ENCODE data around the gene NELL2. TPM values are rescaled to one million over a fixed set of nuclear protein-coding genes. Genes with fewer than 3 reads are reported as not detected.

The NELL2 gene
- total RNA-seq, 4 donors from 2014 or later = 0.51 to 4.2 (median 1.8) TPM

DNA sequence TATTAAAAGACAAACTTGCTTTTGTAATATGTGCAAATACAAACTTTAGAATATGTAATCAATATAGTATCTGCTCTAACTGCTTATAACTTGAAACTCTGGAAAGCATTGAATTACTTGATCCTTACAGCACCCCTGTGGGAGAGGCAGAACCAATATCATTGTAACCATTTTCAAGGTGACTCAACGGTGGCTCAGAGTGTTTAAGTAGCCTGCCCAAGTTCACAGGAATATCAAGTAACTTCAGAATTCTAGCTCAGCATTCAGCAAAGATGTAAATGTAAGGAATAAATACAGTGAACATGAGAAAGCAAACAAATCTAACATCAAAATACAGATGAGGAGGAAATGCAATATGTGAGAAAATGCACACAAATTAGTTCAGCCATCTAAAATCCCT lies 264.6 kb downstream of the NELL2 start:
- TF ChIP-seq CTCF (IDR thresholded peaks at IDR 0.05; ENCODE audit: low read depth) = no peak

- no peak for TF ChIP-seq CTCF (IDR thresholded peaks at IDR 0.05; ENCODE audit: low read depth)
These were observed 272.4 kb downstream of the NELL2 start for GRCh38 chr12:44603701-44604100.

GRCh38 chr12:44592626-44593025 lies 283.5 kb downstream of the NELL2 start:
- TF ChIP-seq CTCF (IDR thresholded peaks at IDR 0.05; ENCODE audit: low read depth) = no peak

- no peak for TF ChIP-seq CTCF (IDR thresholded peaks at IDR 0.05; ENCODE audit: low read depth)
These were observed 286.4 kb downstream of the NELL2 start for GRCh38 chr12:44589697-44590096.

- no peak for TF ChIP-seq CTCF (IDR thresholded peaks at IDR 0.05; ENCODE audit: low read depth)
These were observed 287.5 kb downstream of the NELL2 start for GRCh38 chr12:44588651-44589050.

DNA sequence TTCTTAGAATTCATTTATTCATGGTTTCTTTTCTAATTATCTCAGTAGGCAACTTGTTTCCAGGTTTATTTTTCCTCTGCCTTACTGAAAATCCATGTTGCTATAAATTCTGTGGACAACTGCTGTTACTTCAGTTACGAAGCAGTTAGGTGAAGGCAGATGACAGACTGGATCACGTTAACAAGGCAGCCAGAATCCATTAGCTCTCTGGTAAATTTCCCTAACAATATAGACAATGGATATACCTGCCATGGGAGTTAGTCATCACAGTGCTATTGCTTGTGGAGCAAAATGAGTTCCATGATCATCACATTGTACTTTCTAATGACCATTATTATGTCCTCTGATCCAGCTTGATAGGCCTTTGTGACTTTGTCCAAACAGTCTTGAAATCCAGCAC lies 291.5 kb downstream of the NELL2 start:
- no peak for TF ChIP-seq CTCF (IDR thresholded peaks at IDR 0.05; ENCODE audit: low read depth)

DNA sequence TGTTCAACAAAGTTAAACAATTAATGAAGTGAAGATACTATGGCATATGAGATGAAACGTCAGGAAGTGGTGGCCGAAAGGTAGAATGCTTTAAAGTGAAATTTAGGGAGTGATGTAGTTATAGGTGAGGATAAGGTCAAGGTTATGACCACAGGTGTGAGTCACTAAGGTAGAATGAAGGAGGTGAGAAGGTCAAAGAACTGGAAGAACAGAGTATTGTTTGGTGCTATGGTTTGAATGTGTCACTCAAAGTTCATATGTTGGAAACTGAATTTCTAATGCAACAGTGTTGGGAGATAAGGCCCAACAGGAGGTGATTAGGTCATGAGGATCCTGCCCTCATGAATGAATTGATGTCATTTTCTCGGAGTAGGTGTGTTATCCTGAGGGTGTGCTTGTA lies 293.6 kb downstream of the NELL2 start:
- no peak for TF ChIP-seq CTCF (IDR thresholded peaks at IDR 0.05; ENCODE audit: low read depth)
